Esophagus muscularis mucosa (tissue), 3 donors: Measurements from ENCODE around the gene C11orf68.

ENCODE experiments used
- POLR2A ChIP-seq: fragments of 450-650 bp; IDR thresholded peaks from one replicate; pipeline ENCODE4 v1.6.1; 2017; ENCODE audit warnings: antibody characterized with exemption, moderate library complexity, mild to moderate bottlenecking, low read depth
- TF ChIP-seq, protein P1 (sequence below), 3 experiments: fragments of 200-600 bp in 2 of 3; fragments of 450-650 bp in 1 of 3; sonication (generic) in 2 of 3; IDR thresholded peaks; one replicate each; pipeline ENCODE4 v1.5.1; 2017 to 2019; ENCODE audit warnings: antibody characterized with exemption in 3 of 3, mild to moderate bottlenecking in 2 of 3, moderate library complexity in 1 of 3

DNA sequence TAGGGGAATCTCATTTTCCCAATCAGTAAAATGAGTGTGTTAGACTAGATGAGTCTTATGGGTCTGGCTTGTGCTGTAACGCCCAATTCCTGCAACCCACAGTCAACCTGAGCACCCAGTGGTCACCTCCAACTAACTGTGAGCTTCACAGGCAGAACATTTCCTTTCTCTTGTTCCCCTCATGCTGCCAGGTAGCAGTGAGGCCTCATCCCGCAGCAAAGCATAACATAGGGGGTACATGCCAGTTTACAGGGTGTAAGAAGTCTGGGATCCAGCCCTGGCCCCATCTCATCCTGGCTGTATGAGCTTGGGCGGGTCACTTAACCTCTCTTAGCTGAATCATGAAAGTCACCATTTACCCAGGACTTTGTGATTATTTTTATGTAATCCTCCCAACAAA lies 50.0 kb downstream of the C11orf68 start:
- no peak for TF ChIP-seq POLR2A
- TF ChIP-seq, protein P1, sequence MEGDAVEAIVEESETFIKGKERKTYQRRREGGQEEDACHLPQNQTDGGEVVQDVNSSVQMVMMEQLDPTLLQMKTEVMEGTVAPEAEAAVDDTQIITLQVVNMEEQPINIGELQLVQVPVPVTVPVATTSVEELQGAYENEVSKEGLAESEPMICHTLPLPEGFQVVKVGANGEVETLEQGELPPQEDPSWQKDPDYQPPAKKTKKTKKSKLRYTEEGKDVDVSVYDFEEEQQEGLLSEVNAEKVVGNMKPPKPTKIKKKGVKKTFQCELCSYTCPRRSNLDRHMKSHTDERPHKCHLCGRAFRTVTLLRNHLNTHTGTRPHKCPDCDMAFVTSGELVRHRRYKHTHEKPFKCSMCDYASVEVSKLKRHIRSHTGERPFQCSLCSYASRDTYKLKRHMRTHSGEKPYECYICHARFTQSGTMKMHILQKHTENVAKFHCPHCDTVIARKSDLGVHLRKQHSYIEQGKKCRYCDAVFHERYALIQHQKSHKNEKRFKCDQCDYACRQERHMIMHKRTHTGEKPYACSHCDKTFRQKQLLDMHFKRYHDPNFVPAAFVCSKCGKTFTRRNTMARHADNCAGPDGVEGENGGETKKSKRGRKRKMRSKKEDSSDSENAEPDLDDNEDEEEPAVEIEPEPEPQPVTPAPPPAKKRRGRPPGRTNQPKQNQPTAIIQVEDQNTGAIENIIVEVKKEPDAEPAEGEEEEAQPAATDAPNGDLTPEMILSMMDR (IDR thresholded peaks at IDR 0.05): no peak
